Endometrial microvascular endothelial cells (primary cell): Measurements from ENCODE around the gene SEZ6L2. TPM values are rescaled to one million over a fixed set of nuclear protein-coding genes. Genes with fewer than 3 reads are reported as not detected.
"Not testable (repeated sequence)": the region's sequence is repeated elsewhere in the genome, so short reads cannot be mapped to it uniquely, and the experiment has no call there.

Source experiments
- in situ Hi-C: cut with HindIII; loops from 2 replicates; pipeline ENCODE4 v1.10.0; 2017; ENCODE audit warnings: low sequenced_read_pairs, low pct_unique_long_range_greater_than_20kb; ENCODE audit errors: inconsistent ontology term
- total RNA-seq: library from RNA; depleted of rRNA; stranded (reverse); fragments of >200 nt; gene quantifications from one replicate; pipeline ENCODE4 v1.2.3, GENCODE V29; 2015; ENCODE audit errors: inconsistent ontology term

SEZ6L2 gene
- total RNA-seq, 1 donor from 2014 or later: 0.37 TPM

GRCh38 chr16:29893553-29893952, 5.8 kb downstream of the SEZ6L2 start:
- in situ Hi-C loops: no loop called here

DNA sequence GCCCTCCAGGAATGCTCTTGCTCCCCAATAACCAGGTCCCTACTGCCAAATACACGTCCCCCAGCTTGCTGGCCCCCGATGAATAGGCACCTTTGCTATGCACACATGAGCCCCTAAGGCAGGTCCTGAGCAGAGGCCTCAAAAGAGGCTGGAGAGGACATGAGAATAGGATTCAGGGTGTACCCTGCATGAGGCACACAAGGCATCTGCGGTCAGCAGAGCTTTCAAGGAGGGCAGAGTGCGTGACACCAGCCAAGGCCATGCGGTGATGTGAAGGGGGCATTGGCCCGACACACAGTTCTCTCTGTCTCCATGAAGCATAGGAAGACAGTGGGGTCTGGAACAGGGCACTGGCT, 6.9 kb downstream of the SEZ6L2 start:
- in situ Hi-C loops: no loop called here

DNA sequence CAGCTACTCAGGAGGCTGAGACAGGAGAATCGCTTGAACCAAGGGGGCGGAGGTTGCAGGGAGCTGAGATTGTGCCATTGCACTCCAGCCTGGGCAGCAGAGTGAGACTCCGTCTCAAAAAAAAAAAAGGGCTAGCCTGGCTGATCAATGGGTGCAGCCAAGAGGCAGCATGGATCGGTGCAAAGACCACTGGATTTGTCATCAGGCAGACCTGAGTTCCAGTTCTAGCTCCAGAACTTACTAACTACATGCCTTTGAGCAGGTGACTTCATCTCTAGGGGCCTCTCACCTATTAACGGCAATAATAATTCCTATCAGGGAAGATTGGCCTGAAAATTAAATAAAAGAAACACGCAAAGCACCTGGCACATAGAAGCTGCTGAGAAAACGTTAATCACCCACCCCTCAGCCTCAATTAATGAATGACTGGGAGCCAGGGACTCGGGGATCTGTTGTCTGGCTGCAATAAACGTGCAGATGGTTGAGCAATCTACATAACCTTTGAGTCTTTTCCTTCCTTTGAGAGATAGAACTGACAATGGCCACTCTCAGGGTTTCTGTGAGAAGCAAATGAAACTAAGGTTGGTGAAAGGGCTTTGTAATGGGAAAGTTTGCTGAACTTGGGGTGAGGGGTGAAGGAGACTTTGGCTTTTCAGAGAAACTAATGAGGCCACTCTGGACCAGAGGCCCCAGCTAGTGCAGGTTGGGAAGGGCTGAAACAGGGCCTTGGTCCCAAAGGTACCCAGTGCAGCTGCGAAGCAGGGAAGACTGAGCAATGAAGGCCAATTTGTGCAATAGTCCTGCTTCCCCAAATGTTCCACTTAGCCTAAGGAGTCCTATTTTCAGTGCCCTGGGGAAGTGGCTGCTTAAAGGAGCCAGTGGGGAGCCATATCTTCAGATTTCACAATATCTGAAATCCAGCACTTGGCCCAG, 7.6 kb downstream of the SEZ6L2 start:
- in situ Hi-C loops: no loop called here

DNA sequence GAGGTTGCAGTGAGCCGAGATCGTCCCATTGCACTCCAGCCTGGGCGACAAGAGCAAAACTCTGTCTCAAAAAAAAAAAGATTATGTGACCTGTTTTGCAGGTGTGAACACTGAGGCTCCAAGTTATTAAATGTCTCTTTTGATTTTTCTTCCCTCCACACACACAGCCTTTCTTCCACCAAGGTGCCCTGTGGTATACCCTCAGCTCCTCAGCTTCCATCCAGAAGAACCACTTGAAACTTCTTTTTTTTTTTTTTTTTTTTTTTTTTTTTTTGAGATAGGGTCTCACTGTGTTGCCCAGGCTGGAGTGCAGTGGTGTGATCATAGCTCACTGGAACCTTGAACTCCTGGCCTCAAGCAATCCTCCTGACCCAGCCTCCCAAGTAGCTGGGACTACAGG, 10.0 kb downstream of the SEZ6L2 start:
- in situ Hi-C loops: not testable (repeated sequence)

DNA sequence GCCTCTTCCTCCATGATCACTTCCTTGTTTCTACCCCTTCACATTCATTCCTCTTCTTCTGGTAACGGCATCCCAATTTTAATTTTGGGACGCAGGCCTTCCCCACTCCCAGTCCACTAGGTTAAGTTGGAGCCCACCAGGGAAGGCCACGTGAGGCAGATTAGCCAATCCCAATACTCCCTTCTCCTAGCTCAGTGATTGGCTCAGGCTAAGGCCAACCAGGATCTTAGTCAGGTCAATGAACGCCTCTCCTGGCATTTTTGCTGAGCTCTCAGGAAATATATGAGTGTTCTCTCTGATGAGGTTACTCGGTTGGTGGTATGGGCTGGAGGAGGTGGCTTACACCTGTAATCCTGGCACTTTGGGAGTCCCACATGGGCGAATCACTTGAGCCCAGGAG, 15.4 kb downstream of the SEZ6L2 start:
- in situ Hi-C loops: no loop called here

GRCh38 chr16:29881050-29881449, 18.3 kb downstream of the SEZ6L2 start:
- in situ Hi-C loops: no loop called here

DNA sequence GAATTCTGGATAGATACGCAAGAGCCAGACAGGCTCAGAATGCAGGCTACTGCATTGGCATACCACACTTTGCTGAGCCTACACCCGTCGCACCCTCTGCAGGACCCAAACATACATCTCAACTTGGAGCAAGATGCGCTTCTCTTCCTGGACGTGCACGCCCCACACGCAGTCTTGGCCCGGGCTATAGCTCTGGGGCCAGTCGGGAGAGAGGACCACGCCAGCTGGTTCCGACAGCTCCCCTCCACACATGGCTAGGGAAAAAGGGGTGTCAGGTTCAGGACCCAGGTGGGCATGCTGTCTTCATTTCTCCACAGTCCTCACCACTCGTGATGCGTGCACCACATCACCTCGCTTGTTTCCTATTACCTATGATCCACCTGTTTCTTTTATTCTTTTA, 21.2 kb downstream of the SEZ6L2 start:
- in situ Hi-C loops: no loop called here

GRCh38 chr16:29877266-29877961, 21.9 kb downstream of the SEZ6L2 start:
- in situ Hi-C loops: no loop called here

- in situ Hi-C loops: no loop called here
Measured at GRCh38 chr16:29876594-29877249, 22.6 kb downstream of the SEZ6L2 start.

DNA sequence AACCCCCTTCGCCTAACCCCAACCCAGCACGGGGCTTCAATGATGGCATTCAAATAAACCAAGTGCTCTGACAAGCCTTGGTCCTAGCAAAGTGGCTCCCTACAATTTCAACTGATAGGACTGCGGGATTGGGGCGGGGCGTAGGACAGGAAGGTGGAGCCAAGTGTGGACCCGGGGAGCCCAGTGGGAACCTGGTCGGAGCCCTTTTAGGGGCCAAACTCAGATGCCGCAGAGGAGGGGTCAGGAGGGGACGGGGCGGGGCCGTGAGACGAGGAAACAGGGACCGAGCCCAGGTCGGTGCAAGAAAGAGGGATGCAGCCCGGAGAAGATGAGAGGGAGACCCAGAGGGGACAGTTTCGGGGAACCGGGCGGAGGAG, 23.1 kb downstream of the SEZ6L2 start:
- in situ Hi-C loops: no loop called here

DNA sequence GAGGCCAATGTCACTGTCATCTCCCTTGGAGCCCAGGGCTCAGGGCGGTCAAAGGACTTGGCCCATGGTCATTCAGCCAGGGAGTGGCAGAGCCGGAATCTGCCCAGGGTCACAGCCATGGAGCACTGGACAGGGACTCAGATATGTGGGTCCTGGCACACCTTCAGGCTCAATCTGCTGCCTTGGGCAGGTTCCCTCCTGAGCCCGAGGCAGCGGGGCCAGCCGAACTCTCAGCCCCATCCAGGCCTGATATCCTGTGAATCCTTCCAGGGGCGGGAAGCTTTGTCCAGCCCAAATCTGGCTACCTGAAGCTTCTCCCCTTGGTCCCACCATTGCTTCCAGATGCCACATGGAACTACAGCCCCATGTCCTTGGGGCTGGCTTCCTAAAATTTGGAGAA, 24.1 kb downstream of the SEZ6L2 start:
- in situ Hi-C loops: no loop called here

- in situ Hi-C loops: no loop called here
Measured at GRCh38 chr16:29873319-29873718, 26.0 kb downstream of the SEZ6L2 start.

- in situ Hi-C loops: no loop called here
Measured at GRCh38 chr16:29871822-29872546, 27.4 kb downstream of the SEZ6L2 start.

- in situ Hi-C loops: loop anchor here (10.0 kb wide), 1 partner anchor 64 kb away; the partner anchor contains the start of gene MAZ
Measured at GRCh38 chr16:29869067-29869466, 30.3 kb downstream of the SEZ6L2 start.

GRCh38 chr16:29868396-29869009, 30.8 kb downstream of the SEZ6L2 start:
- in situ Hi-C loops: loop anchor here (10.0 kb wide), 1 partner anchor 64 kb away; the partner anchor contains the start of gene MAZ

DNA sequence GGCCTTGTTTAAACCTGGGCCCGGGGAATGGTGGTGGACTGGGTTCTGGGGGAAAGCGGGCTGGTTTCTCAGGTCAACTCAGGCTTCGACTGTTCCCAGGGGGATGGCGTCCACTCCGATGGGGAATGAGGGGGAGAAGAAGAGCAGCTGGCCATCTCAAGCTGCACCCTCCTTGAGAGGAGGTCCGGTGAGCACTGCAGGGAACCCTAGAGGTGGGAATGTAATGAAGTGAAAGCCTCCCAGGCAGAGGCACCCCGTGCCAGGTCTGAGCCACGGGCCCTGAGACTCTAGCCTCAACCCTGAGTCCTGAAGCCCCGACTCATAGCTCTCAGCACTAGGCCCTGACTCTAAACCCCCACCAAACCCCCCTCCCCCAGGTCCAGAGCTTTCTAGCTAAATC, 35.1 kb downstream of the SEZ6L2 start:
- in situ Hi-C loops: loop anchor here (10.0 kb wide), 1 partner anchor 59 kb away; the partner anchor contains the start of gene MAZ

- in situ Hi-C loops: loop anchor here (10.0 kb wide), 1 partner anchor 59 kb away; the partner anchor contains the start of gene MAZ
Measured at GRCh38 chr16:29863669-29863984, 35.7 kb downstream of the SEZ6L2 start.

DNA sequence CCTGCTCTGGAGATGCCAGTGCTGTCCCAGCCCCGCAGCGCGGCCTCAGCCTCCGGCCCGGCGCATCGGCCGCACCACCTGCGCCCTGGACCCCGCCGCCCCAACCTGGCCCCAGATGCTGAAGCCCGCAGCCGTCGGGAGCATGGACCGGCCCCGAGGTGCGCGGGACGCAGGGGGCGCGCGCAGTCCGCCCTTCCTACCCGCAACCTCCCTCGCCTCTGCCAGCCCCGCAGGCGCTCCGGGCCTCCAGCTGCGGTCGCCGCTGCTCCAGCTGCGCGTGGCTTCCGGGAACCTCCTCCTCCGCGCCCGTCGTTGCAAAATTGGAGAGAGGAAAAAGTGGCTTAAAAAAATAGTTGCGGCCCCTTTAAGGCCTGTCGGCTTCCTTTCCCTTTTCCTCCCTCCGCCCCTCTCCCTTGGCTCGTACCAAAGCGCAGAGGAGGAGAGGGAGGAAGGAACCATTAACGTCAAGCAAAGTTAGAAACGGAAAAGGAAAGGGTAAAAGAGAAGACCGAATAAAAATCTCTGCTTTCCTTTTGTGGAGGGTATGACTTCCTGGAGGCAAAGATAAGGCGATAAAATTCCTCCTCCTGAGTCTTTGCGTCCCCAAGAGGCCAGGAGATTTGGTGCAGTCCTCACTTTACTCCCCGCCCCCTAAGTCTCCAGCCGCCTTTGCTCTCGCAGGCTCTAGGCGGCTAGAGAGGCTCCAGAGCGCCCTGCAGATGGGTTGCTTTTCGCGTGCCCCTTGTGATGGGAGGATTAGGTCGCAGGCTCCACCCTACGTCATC, 36.3 kb downstream of the SEZ6L2 start, which contains the start of gene CDIPT:
TSS of gene CDIPT (minus strand) at position 343 of the 785 bp plus-strand sequence. CDS start 369 bp downstream, outside the sequence.
- in situ Hi-C loops: loop anchor here (10.0 kb wide), 1 partner anchor 58 kb away; the partner anchor contains the start of gene MAZ
